NCI-H2196 (cell line): Measurements from ENCODE around the gene ABCA10.

ENCODE experiments used
- DNase-seq: peaks from one replicate; lab custom pipeline; 2025; ENCODE audit not compliant: unreplicated experiment; lab: John Stamatoyannopoulos, UW

The ABCA10 gene

GRCh38 chr17:69105907-69106730, 122.5 kb downstream of the ABCA10 start:
- DNase-seq, result no peak

- DNase-seq, result no peak
These were observed 124.9 kb downstream of the ABCA10 start for GRCh38 chr17:69103557-69104233.

GRCh38 chr17:69098625-69099024, 130.0 kb downstream of the ABCA10 start:
- no peak for DNase-seq
